Type B pancreatic cell (in vitro differentiated cells): ENCODE measurements around the gene UTF1. TPM values are rescaled to one million over a fixed set of nuclear protein-coding genes. Genes with fewer than 3 reads are reported as not detected.

Experiments used
- DNase-seq: peaks from one replicate; pipeline ENCODE4 v3.0.0; 2021; ENCODE audit warnings: mixed read lengths; ENCODE audit not compliant: unreplicated experiment; ENCODE audit errors: extremely low spot score
- H3K27ac Mint-ChIP-seq: 2 replicates; pipeline ENCODE4 v1.8.0; 2021; ENCODE audit warnings: mild to moderate bottlenecking, mixed read lengths
- H3K27me3 Mint-ChIP-seq: 2 replicates; pipeline ENCODE4 v1.8.0; 2021; ENCODE audit warnings: mixed read lengths
- H3K36me3 Mint-ChIP-seq: 2 replicates; pipeline ENCODE4 v1.8.0; 2021; ENCODE audit warnings: mixed read lengths
- H3K4me1 Mint-ChIP-seq: one replicate; pipeline ENCODE4 v1.8.0; 2021; ENCODE audit warnings: mixed read lengths; ENCODE audit not compliant: unreplicated experiment
- H3K4me3 Mint-ChIP-seq: 2 replicates; pipeline ENCODE4 v1.8.0; 2021; ENCODE audit warnings: mild to moderate bottlenecking, mixed read lengths
- H3K9me3 Mint-ChIP-seq: 2 replicates; pipeline ENCODE4 v1.8.0; 2021; ENCODE audit warnings: mixed read lengths
- total RNA-seq: library from RNA; stranded (reverse); gene quantifications from 2 replicates; pipeline ENCODE4 v1.2.1, GENCODE V29; 2021; ENCODE audit warnings: low replicate concordance
- TF ChIP-seq, protein P1 (sequence below): fragments of 200-600 bp; sonication (generic); conservative IDR thresholded peaks from 2 replicates; pipeline ENCODE4 v1.5.0; 2021; ENCODE audit warnings: antibody characterized with exemption, mild to moderate bottlenecking

The UTF1 gene
- total RNA-seq, 1 donor from 2014 or later = not detected

DNA sequence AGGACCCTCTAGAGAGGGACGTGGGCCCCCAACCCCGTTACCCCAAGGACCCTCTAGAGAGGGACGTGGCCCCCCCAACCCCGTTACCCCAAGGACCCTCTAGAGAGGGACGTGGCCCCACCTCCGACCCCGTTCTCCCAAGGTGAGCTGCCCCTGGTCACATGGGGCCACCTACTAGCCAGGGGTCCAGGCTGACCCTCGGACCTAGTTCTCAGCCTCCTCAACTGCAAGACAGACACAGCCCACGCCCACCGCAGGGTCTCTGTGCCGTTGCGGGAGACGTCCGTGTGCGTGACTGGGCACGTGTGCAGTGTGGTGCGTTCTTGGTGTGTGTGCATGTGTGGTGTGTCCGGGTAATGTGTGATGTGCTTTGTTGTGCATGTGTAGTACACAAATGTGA is 21.6 kb upstream of the UTF1 start:
- TF ChIP-seq, protein P1, sequence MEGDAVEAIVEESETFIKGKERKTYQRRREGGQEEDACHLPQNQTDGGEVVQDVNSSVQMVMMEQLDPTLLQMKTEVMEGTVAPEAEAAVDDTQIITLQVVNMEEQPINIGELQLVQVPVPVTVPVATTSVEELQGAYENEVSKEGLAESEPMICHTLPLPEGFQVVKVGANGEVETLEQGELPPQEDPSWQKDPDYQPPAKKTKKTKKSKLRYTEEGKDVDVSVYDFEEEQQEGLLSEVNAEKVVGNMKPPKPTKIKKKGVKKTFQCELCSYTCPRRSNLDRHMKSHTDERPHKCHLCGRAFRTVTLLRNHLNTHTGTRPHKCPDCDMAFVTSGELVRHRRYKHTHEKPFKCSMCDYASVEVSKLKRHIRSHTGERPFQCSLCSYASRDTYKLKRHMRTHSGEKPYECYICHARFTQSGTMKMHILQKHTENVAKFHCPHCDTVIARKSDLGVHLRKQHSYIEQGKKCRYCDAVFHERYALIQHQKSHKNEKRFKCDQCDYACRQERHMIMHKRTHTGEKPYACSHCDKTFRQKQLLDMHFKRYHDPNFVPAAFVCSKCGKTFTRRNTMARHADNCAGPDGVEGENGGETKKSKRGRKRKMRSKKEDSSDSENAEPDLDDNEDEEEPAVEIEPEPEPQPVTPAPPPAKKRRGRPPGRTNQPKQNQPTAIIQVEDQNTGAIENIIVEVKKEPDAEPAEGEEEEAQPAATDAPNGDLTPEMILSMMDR = no peak
- Mint-ChIP-seq H3K27ac (no peak overlapping the region), H3K9me3 (no peaks in the 10 kb centered on the region), H3K4me1 (no peaks in the 10 kb centered on the region), H3K4me3 (no peak overlapping the region), H3K36me3 (no peaks in the 10 kb centered on the region), H3K27me3 (no peaks in the 10 kb centered on the region)
- DNase-seq = no peak

DNA sequence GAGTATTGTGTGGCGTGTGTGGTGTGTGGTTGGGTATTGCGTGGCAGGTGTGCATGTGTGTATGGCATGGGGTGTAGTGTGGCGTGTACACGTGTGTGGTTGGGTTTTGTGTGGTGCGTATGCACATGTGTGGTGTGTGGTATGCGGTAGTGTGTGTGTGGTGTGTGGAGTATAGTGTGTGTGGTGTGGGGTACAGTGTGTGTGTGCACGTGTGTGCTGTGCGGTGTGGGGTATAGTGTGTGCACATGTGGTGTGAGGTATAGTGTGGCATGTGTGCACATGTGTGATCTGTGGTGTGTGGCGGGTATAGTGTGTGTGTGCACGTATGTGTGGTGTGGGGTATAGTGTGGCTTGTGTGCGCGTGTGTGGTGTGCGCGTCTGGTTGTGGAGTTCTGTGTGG is 20.9 kb upstream of the UTF1 start:
- Mint-ChIP-seq H3K4me1 (no peaks in the 10 kb centered on the region), H3K27ac (no peak overlapping the region), H3K27me3 (no peaks in the 10 kb centered on the region), H3K36me3 (no peaks in the 10 kb centered on the region), H3K4me3 (no peak overlapping the region), H3K9me3 (no peaks in the 10 kb centered on the region)
- TF ChIP-seq, protein P1 = no peak
- DNase-seq = no peak

DNA sequence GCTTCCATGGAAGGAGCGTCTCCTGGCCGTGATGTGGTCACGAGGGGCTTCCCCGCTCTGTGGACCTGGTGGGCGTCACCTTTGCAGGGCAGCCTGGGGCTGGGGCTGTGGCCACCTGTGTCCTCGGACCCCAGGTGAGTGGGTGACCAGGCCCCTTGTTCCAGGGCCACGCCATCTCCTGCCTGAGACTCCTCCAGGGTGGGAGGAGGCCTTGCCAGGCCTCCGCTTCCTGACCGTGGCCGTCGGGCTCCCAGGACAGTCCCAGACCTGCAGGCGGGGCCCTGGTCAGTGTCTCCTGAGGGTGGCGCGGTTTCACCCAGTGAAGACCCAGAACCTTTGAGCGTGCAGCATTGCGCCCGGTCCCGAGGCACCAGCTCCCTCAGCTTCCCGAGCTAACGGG is 20.4 kb upstream of the UTF1 start:
- Mint-ChIP-seq H3K4me1 (no peaks in the 10 kb centered on the region), H3K27ac (no peak overlapping the region), H3K36me3 (no peaks in the 10 kb centered on the region), H3K9me3 (no peaks in the 10 kb centered on the region), H3K4me3 (no peak overlapping the region), H3K27me3 (no peaks in the 10 kb centered on the region)
- no peak for DNase-seq
- TF ChIP-seq, protein P1 = no peak

DNA sequence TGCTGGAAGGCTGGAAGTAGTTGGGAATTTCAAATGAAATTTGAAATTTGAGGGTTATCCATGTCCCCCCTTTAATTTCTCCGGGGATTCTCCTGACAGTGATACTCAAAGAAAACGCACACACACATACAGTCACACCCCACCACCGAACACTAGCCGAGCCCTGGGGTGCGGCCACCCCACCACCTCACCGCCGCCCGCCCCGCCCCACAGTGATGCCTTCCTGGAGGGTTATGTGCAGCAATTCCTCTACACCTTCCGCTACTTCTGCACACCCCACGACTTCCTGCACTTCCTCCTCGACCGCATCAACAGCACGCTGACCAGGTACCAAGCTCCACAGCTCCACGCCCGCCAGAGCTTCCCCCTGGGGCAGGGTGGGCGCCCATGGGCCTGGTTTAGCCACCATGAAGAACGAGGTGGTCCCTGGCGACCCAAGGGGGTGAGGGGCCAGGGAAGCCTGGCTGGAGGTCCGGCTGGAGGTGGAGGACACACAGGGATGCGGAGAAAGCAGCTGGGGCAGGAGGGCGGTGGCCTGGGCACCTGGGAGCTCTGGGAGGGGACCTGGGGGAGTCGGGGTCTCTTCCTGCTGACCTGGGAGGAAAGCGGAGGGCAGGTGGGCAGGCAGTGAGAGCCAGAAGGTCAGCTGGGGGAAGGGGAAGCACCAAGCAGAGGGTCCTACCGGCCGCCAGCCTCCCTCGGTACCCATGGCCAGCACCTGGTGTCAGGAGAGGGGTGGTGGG is 19.4 kb upstream of the UTF1 start:
- no peak for DNase-seq
- Mint-ChIP-seq H3K9me3 (no peaks in the 10 kb centered on the region), H3K27me3 (no peaks in the 10 kb centered on the region), H3K27ac (no peak overlapping the region), H3K4me3 (no peak overlapping the region), H3K4me1 (no peaks in the 10 kb centered on the region), H3K36me3 (no peaks in the 10 kb centered on the region)
- TF ChIP-seq, protein P1 = no peak

DNA sequence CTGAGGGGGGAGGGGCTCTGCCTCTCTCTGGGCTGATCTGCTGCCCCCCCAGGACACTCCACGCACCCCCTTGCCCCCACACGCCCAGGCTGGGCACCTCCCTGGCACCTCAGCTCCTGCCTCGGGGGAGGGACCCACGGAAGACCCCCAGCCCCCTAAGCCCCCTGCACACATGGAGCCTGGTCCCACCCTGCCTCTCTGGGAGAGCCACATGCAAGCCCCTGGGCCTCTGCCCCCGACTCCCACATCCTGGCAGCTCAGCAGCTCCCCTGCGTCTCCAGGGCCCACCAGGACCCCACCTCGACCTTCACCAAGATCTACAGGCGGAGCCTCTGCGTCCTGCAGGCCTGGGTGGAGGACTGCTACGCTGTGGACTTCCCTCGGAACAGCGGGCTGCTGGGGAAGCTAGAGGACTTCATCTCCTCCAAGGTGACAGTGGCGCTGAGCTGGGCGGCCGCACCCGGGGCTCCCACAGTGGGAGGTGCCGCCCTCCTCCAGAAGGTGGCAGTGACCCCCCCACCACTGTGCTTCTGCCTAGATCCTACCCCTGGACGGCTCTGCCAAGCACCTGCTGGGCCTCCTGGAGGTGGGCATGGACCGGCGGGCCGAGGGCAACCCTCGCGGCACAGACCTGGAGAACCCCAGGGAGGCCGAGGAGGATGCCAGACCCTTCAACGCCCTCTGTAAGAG is 18.7 kb upstream of the UTF1 start:
- Mint-ChIP-seq H3K27me3 (peaks cover 3% of the 10 kb centered on the region), H3K4me1 (no peaks in the 10 kb centered on the region), H3K4me3 (no peak overlapping the region), H3K36me3 (no peaks in the 10 kb centered on the region), H3K27ac (no peak overlapping the region), H3K9me3 (no peaks in the 10 kb centered on the region)
- TF ChIP-seq, protein P1 = no peak
- DNase-seq = no peak
